Stimulated activated CD8-positive, alpha-beta memory T cell treated with anti-CD3 and anti-CD28 coated beads, Interleukin-15, amount 100 ng/mL, for 4 hours (primary cell): ENCODE measurements around the gene OR52E4.

Source experiments
- DNase-seq, 2 donors: peaks; one replicate each; pipeline ENCODE4 v3.0.0-alpha.2; 2020; ENCODE audit warnings: low read depth in 2 of 2

OR52E4 gene

DNA sequence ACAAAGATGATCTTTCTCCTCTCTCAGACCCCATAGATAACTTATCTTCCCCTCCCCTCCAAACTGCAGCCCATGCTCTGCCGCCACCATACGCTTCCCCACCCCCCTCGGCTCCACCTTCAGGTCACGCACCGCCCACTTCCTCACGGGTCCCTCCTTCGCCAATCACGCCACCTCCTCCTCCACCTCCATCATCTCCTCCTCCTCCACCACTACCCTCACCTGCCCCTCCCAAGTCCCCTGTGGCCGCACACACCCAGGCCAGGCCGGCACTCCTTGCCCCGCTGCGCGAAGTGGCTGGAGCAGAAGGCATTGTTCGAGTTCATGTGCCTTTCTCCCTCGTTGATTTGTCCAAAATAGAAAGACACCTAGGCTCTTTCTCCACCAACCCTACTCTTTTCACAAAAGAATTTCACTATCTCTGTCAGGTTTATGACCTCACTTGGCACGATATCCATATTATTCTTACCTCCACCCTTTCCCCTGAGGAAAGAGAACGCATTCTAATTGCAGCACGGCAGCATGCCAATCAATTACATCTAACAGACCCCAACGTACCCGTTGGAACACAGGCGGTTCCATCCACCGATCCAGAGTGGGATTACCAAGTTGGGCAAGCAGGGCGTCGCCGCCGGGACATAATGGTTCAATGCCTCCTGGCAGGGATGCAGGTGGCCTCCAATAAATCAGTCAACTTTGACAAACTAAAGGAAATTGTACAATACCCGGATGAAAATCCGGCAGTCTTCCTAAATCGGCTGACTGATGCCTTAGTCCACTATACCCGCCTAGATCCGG is 49.3 kb downstream of the OR52E4 start:
- DNase-seq = no peak

DNA sequence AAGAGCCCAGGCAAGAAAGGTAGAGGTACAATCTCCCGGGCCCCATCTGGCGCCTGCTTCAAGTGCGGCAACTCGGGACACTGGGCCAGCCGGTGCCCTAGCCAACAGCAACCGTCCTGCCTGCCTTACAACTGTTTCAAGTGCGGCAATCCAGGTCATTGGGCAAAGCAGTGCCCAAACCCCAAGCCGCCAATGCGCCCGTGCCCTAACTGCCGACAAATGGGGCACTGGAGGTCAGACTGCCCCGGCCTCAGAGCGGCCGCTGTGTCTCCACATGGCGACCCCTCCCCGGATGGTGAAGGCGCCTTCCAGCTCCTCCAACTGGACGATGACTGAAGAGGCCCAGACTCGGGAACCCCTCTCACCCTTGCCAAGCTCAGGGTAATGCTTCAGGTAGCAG is 50.2 kb downstream of the OR52E4 start:
- no peak for DNase-seq

DNA sequence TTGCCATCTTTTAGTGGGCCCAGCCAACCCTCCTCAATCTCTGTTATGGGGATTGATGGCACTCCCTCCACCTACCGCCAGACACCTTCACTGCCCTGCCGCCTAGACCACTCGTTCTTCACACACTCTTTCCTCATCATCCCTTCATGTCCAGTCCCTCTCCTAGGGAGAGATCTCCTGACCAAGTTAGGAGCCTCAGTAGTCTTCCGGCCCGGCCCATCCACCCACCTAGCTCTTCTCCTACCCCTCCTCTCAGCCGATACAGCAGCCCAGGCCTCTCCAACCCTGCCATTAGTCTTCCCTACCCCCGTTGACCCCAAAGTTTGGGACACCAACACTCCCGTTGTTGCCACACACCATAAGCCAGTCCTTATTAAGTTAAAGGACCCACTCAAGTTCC is 50.6 kb downstream of the OR52E4 start:
- DNase-seq = no peak

DNA sequence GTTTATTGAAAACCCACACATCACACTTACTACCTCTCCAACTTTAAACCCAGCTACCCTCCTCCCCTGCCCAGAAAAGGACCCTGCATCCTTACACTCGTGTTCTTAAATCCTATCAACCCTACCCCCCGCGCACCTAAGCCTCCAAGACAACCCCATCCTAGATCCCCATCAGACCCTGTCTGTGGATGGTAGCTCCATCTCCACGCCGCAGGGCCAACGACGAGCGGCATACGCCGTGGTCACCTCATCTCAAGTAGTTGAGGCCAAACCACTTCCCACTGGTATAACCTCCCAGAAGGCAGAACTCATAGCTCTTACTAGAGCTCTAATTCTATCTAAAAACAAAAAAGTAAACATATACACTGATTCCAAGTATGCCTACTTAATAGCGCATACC is 52.2 kb downstream of the OR52E4 start:
- no peak for DNase-seq

DNA sequence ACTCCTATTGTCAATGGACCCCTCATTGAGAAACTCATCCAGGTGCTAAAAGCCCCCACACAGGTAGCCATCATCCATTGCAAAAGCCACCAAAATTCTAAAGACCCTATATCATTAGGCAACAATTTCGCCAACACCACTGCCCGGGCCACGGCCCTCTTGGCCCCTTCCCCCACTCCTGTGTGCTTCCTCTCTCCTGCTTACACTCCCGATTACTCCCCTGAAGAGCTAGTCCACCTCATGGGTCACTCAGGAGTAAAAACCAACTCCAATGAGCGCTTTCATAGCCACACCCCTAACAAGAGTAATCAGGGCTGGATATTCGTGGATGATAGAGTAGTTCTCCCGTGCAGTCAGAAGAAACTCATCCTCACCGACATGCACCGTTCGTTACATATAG is 52.7 kb downstream of the OR52E4 start:
- no peak for DNase-seq
